HG03460 (cell line): ENCODE data around the gene NCOA6.

Experiments used
- ATAC-seq: cut with Tn5 transposase; IDR thresholded peaks from one replicate; pipeline ENCODE4 v1.9.1; 2021; ENCODE audit not compliant: unreplicated experiment

Gene NCOA6

GRCh38 chr20:34776177-34776576 lies 49.3 kb downstream of the NCOA6 start:
- no peak for ATAC-seq

DNA sequence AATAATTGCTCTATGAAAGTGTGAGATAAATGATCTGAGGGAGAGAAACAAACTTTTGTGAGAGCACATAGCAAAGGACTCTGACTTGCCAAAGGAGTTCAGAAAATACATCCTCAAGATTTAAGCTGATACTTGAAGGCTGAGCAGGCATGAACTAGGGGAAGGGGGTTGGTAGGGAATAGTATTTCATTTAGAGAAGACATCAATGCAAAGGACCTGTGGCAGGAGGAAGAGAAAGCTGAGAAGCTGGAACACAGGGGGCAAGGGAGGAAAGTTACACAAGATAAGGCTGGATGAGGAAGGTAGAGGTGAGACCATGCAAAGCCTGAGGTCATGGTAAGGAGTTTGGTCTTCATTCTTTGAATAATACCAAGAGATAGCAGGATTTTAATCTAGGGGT lies 50.6 kb downstream of the NCOA6 start:
- no peak for ATAC-seq

DNA sequence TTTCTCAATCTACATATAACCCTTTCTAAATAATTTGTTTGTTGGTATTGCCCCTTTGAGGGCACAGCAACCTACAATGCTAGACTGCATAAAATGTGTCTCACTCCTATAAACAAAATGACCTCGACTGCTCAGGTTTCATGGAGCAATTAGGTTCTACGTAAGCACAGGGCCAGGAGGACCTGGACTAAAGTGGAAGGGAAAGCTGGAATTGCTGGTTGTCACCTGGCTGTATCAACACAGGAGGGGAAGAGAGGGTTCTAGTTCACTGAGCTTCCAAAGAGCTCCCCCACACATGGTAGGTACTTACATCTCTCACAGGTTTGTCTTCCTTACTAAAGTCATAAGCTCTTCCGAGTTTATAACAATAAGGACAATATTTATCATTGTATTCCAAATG lies 51.0 kb downstream of the NCOA6 start:
- no peak for ATAC-seq

DNA sequence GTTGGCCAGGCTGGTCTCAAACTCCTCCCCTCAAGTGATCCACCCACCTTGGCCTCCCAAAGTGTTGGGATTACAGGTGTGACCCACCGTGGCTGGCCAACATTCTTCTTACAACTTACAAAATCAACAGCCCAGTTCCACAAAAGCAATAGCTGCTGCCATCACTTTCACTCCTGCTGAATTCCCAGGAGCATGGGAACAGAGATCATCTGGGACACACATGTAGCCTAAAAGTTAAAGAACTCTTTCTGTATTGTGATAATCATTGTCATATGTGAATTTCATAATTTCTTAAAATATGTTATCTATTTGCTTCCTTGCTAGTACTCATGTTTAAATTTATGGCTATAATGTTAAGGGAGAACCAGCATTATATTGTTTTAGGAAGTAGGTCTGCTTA lies 51.7 kb downstream of the NCOA6 start:
- ATAC-seq: no peak

- ATAC-seq: no peak
These were observed 53.0 kb downstream of the NCOA6 start for GRCh38 chr20:34772437-34772836.

GRCh38 chr20:34771680-34772081 lies 53.8 kb downstream of the NCOA6 start:
- no peak for ATAC-seq

- no peak for ATAC-seq
These were observed 57.4 kb downstream of the NCOA6 start for GRCh38 chr20:34768096-34768495.

GRCh38 chr20:34762031-34762555 lies 63.4 kb downstream of the NCOA6 start:
- ATAC-seq: no peak

GRCh38 chr20:34755367-34755766 lies 70.1 kb downstream of the NCOA6 start:
- no peak for ATAC-seq

DNA sequence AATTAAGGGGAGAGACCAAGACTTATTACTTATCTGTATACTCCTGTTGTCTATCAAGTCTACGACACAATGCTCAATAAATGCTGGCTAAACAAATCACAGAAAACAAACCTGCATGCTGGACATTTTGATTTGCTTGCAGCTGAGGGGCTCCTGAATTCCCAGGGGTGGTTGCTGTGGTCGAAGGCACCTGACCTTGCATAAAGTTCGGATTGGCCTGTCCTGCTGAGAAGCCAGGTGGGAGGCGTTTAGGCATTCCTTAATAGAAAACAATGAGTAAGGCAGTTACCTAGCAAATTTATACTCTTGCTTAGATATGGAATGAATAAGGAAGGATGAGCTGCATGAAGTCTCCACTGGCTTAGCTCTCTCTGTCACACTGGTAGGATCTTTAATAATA lies 70.8 kb downstream of the NCOA6 start:
- no peak for ATAC-seq

DNA sequence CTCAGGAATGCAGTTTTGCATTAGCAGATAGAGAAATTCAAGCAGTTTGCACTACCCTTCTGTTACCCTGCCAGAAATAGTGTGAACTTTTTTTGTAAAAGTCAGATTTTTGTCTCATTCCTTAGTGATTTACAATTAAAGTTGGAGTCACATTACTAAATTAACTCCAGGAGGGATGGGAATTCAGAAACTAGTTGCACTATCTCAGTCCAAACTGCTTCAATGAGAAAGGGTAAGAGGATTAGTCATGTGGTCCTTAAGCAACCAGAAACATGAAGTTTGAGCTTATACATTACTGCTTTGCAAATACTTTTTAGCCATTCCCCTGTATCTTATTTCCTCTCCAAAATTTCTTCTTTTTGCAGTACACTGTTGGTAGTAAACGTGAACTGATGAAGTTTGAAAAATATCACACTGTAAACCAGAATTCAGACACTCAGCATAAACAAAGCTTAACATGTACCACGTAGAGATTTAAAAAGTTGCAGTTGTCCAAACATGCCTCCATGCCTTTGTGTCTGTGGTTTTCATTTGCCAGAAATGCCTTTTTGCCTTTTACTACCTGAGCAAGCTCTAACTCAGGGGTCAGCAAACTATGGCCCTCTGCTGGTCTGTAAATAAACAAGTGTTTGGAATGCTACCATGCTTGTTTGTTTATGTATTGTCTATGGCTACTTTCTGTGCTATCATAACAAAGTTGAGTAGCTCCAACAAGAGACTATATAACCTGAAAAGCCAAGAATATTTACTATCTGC lies 71.6 kb downstream of the NCOA6 start:
- no peak for ATAC-seq

DNA sequence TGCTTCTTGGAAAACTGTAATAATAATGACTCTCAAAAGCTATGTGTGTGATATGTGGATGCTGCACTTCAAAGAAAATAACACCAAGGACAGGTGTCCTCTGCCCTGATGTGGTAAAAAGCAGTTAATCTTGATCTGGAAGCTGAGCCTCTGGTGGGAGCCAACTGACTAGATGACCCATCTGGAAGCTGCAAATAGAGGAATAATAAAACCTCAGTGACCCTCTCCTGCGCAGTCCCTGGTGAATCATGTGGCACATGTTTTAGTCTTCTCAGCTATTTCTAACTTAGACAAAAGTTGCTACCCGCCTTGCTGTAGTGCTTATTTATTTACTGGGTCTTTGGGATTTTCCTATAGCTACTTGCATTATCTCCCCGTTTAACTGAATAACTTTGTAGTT lies 74.0 kb downstream of the NCOA6 start:
- ATAC-seq: no peak

DNA sequence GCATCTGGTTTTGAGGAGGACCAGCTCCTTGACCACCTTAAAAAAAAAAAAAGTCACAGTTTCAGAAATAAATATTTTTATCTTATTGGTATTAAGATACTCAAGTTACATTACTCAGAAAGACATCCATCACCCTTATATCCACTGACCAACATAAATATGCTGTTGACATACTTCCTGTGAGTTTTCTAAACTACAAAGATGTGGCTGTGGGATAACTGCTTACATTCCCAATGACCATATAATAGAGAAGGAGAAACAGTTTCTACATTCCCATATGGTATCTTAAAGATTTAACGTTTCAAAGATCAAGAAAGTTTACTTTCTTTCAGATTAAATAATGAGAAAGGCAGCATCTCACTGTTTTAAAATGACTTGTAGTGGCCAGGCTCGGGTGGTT lies 75.0 kb downstream of the NCOA6 start:
- ATAC-seq: no peak

- no peak for ATAC-seq
These were observed 76.7 kb downstream of the NCOA6 start for GRCh38 chr20:34748709-34749108.

DNA sequence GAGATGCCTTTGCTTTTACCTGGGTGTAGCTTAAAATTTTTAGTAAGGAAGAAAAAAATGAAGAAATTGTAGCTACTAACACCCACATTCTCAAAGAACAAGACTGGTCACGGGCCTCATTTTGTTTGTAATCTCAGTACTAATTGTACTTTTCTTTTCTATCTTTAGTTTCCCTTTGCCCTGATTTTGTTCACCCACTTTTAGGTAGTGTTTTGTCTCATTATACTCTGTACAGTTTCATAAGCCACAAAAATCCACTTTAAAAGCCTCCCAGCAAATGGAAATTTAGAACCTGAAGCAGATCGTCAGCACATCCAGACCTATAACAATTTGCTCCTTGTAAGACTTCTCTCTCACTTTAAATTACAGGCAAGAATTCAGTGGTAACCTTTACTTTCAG lies 78.0 kb downstream of the NCOA6 start:
- no peak for ATAC-seq

GRCh38 chr20:34746674-34747073 lies 78.8 kb downstream of the NCOA6 start:
- no peak for ATAC-seq

DNA sequence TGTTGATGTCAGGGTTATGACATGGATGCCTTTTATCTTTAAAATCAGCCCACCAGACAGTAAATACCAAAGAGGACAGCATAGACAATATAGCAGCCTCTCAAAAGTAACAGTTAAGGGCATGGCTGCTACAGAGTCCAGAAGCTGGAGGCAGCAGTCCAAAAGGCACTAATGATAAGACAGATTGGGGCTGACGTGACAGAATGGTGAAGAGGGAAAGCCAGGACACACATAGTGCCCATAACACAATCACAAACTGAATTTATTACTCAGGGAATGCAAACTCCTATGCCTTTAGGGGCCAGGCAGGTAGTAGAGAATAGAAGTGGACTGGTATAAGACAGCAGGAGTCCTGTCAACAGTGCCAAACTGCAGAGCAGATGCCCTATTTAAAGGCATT lies 80.6 kb downstream of the NCOA6 start:
- no peak for ATAC-seq

DNA sequence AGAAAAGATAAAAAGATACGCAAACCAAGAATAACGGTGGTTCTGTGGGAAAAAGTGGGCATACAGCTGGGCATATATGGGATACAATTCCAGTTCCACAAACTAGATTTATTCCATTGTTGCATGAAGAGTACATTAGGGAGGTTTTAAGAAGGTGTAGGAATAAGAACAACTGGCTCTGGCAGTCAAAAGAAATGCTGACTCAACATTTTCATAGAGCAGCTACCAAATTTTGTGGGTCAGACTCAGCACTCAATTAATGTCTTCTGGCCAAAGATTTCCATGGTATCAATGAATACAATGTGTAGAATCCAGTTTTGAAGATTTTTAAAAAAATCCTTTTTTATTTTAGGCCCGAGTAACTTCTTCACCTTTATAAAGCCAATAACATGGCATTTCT lies 81.1 kb downstream of the NCOA6 start:
- no peak for ATAC-seq

- no peak for ATAC-seq
These were observed 82.4 kb downstream of the NCOA6 start for GRCh38 chr20:34743039-34743438.

DNA sequence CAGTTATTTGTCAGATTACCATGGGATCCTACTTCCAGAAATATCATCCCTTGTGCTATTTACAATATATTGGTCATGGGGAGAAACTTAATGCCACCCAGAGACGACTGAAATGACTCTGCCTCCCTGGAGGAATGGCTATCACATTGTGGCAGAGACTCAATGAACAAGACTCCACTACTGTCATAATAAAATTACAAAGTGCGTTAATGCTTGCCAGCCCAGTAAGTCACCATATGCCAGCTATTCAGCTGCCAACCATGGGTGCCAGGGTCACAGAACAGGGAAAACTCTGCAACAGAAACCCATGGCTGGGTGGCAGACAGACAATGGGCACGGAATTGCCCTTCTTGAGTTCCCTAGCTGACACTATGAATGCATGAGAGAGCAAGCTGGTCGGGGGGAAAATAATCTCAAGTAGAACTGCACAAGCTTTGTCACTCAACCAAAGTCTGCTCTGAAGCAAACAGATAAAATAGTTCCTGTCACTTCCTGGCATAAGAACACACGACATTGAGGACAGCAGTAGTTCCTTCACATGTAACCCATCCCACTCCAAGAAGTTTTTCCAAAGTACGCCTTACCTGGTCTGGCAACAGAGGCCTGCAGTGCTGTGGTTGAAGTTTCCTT lies 89.2 kb downstream of the NCOA6 start:
- ATAC-seq: no peak

DNA sequence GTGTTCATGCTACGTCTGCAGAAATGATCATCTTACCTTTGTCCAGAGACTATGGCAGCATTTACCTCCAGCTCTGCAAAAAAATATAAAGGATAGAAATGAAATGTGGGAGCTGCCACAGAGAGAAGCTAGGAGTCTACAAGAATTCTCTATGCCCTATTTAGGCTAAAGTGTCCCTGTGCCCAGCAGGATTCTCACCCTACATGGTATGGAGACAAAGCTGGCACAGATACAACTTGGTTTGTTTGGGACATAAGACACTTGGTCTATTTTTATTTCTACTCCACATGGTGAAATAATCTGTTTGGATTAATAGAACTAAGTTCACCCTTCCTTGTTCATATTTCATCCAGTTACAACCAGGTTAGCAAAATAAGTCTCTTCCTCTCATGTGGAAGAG lies 92.9 kb downstream of the NCOA6 start:
- ATAC-seq: no peak

- no peak for ATAC-seq
These were observed 96.0 kb downstream of the NCOA6 start for GRCh38 chr20:34729416-34729815.

DNA sequence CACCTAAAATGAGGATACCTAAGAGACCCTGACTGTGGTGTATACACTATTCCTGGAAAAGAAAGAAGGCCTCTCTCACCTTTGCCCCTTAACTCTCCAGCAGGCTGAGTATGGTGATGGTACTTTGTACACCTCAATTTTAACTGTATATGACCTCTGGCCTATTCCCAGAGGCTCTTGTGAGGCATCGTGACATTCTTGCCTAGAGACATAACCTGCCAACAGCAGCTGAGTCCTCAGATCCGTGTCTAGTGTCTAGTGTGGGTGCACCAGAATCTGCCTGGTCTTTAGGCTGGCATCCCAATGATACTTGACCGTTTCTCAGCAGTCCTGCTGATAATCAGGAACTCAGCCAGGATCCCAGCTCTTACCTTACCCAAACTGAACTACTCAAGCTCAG lies 101.3 kb downstream of the NCOA6 start:
- no peak for ATAC-seq
